Activated naive CD8-positive, alpha-beta T cell treated with anti-CD3 and anti-CD28 coated beads, Interleukin-2, amount 10 ng/mL, durations not matched to agents 7 days and 5 days (primary cell): ENCODE data around the gene ARHGEF37. TPM values are rescaled to one million over a fixed set of nuclear protein-coding genes. Genes with fewer than 3 reads are reported as not detected.

Source experiments
- ATAC-seq: fragments of 150-1000 bp; cut with Tn5 transposase; one replicate; pipeline ENCODE4 v1.10.0; 2021; ENCODE audit warnings: low read depth, moderate library complexity
- POLR2A ChIA-PET: fragments of 350-600 bp; sonication (Branson Sonifier 250); formaldehyde crosslinking; loops from one replicate; lab custom pipeline; 2021; ENCODE audit warnings: antibody characterized with exemption; lab: Charles Lee
- DNase-seq: peaks from one replicate; pipeline ENCODE4 v3.0.0; 2021
- H3K27ac Mint-ChIP-seq: one replicate; pipeline ENCODE4 v1.8.0; 2022; ENCODE audit warnings: mild to moderate bottlenecking, mixed read lengths
- H3K27me3 Mint-ChIP-seq: one replicate; pipeline ENCODE4 v1.8.0; 2022; ENCODE audit warnings: mild to moderate bottlenecking, moderate library complexity, mixed read lengths
- H3K36me3 Mint-ChIP-seq: one replicate; pipeline ENCODE4 v1.8.0; 2021; ENCODE audit warnings: mild to moderate bottlenecking, mixed read lengths
- H3K4me1 Mint-ChIP-seq: one replicate; pipeline ENCODE4 v1.8.0; 2021; ENCODE audit warnings: mixed read lengths
- H3K4me3 Mint-ChIP-seq: one replicate; pipeline ENCODE4 v1.8.0; 2022; ENCODE audit warnings: mild to moderate bottlenecking, moderate library complexity, mixed read lengths
- H3K9me3 Mint-ChIP-seq: one replicate; pipeline ENCODE4 v1.8.0; 2021; ENCODE audit warnings: mixed read lengths
- total RNA-seq, 2 experiments: library from RNA; stranded (reverse); gene quantifications; one replicate each; pipeline ENCODE4 v1.2.3, GENCODE V29; 2021

The ARHGEF37 gene
- total RNA-seq, 2 experiments from 2014 or later: 0.82 to 0.83 TPM

- DNase-seq (no peak), ATAC-seq (no peak)
- Mint-ChIP-seq H3K4me1 (no peaks in the 10 kb centered on the region), H3K27ac (no peak overlapping the region), H3K36me3 (no peaks in the 10 kb centered on the region), H3K27me3 (peaks cover 17% of the 10 kb centered on the region), H3K4me3 (no peak overlapping the region), H3K9me3 (peaks cover 4% of the 10 kb centered on the region)
- POLR2A ChIA-PET: no interaction called here
Observed at GRCh38 chr5:149674686-149675085, 93.4 kb downstream of the ARHGEF37 start.

- Mint-ChIP-seq H3K4me1 (no peaks in the 10 kb centered on the region), H3K9me3 (peaks cover 4% of the 10 kb centered on the region), H3K27me3 (peaks cover 17% of the 10 kb centered on the region), H3K4me3 (no peak overlapping the region), H3K36me3 (no peaks in the 10 kb centered on the region), H3K27ac (no peak overlapping the region)
- no peak for DNase-seq
- ATAC-seq: no peak
- POLR2A ChIA-PET: no interaction called here
Observed at GRCh38 chr5:149675610-149676201, 94.4 kb downstream of the ARHGEF37 start.

GRCh38 chr5:149677731-149678130, 96.4 kb downstream of the ARHGEF37 start:
- DNase-seq (no peak), ATAC-seq (no peak)
- Mint-ChIP-seq H3K9me3 (no peaks in the 10 kb centered on the region), H3K4me3 (no peak overlapping the region), H3K27ac (no peak overlapping the region), H3K4me1 (no peaks in the 10 kb centered on the region), H3K36me3 (no peaks in the 10 kb centered on the region), H3K27me3 (peaks cover 17% of the 10 kb centered on the region)
- POLR2A ChIA-PET: no interaction called here

GRCh38 chr5:149679876-149680809, 98.8 kb downstream of the ARHGEF37 start:
- Mint-ChIP-seq H3K9me3 (no peaks in the 10 kb centered on the region), H3K36me3 (no peaks in the 10 kb centered on the region), H3K27ac (no peak overlapping the region), H3K27me3 (peaks cover 26% of the 10 kb centered on the region), H3K4me3 (no peak overlapping the region), H3K4me1 (no peaks in the 10 kb centered on the region)
- POLR2A ChIA-PET: no interaction called here
- ATAC-seq (no peak), DNase-seq (no peak)

GRCh38 chr5:149680810-149681221, 99.5 kb downstream of the ARHGEF37 start:
- Mint-ChIP-seq H3K9me3 (no peaks in the 10 kb centered on the region), H3K4me3 (no peak overlapping the region), H3K27me3 (peaks cover 26% of the 10 kb centered on the region), H3K27ac (no peak overlapping the region), H3K36me3 (no peaks in the 10 kb centered on the region), H3K4me1 (no peaks in the 10 kb centered on the region)
- POLR2A ChIA-PET: no interaction called here
- no peak for DNase-seq
- no peak for ATAC-seq

GRCh38 chr5:149681252-149681651, 100.0 kb downstream of the ARHGEF37 start:
- H3K4me3 Mint-ChIP-seq: no peak overlapping the region
- POLR2A ChIA-PET: no interaction called here
- no peaks in the 10 kb centered on the region for H3K36me3 Mint-ChIP-seq
- H3K27me3 Mint-ChIP-seq: peaks cover 22% of the 10 kb centered on the region
- no peaks in the 10 kb centered on the region for H3K4me1 Mint-ChIP-seq
- no peaks in the 10 kb centered on the region for H3K9me3 Mint-ChIP-seq
- DNase-seq: no peak
- no peak for ATAC-seq
- no peak overlapping the region for H3K27ac Mint-ChIP-seq

- Mint-ChIP-seq H3K4me3 (no peak overlapping the region), H3K36me3 (no peaks in the 10 kb centered on the region), H3K27me3 (peaks cover 24% of the 10 kb centered on the region), H3K4me1 (no peaks in the 10 kb centered on the region), H3K27ac (no peak overlapping the region), H3K9me3 (no peaks in the 10 kb centered on the region)
- DNase-seq (no peak), ATAC-seq (no peak)
- POLR2A ChIA-PET: no interaction called here
Observed at GRCh38 chr5:149681922-149682321, 100.6 kb downstream of the ARHGEF37 start.

- Mint-ChIP-seq H3K27me3 (peaks cover 26% of the 10 kb centered on the region), H3K4me3 (no peak overlapping the region), H3K9me3 (no peaks in the 10 kb centered on the region), H3K36me3 (no peaks in the 10 kb centered on the region), H3K27ac (no peak overlapping the region), H3K4me1 (no peaks in the 10 kb centered on the region)
- ATAC-seq (no peak), DNase-seq (no peak)
- POLR2A ChIA-PET: no interaction called here
Observed at GRCh38 chr5:149682532-149683075, 101.3 kb downstream of the ARHGEF37 start.

- H3K27me3 Mint-ChIP-seq: peaks cover 37% of the 10 kb centered on the region
- POLR2A ChIA-PET: interaction anchor here (1.0 kb wide), 1 partner anchor 46 kb away, joined by 4 read pairs; the partner anchor contains the start of gene PPARGC1B
- H3K36me3 Mint-ChIP-seq: no peaks in the 10 kb centered on the region
- no peak overlapping the region for H3K4me3 Mint-ChIP-seq
- no peaks in the 10 kb centered on the region for H3K9me3 Mint-ChIP-seq
- no peak for ATAC-seq
- DNase-seq: no peak
- H3K27ac Mint-ChIP-seq: no peak overlapping the region
- no peaks in the 10 kb centered on the region for H3K4me1 Mint-ChIP-seq
Observed at GRCh38 chr5:149683964-149684363, 102.7 kb downstream of the ARHGEF37 start.

- H3K27me3 Mint-ChIP-seq: peaks cover 39% of the 10 kb centered on the region
- no peak overlapping the region for H3K4me3 Mint-ChIP-seq
- DNase-seq (no peak), ATAC-seq (no peak)
- no peaks in the 10 kb centered on the region for H3K36me3 Mint-ChIP-seq
- H3K27ac Mint-ChIP-seq: no peak overlapping the region
- POLR2A ChIA-PET: interaction anchor here (1.0 kb wide), 1 partner anchor 46 kb away, joined by 4 read pairs; the partner anchor contains the start of gene PPARGC1B
- no peaks in the 10 kb centered on the region for H3K9me3 Mint-ChIP-seq
- H3K4me1 Mint-ChIP-seq: no peaks in the 10 kb centered on the region
Observed at GRCh38 chr5:149684371-149684770, 103.1 kb downstream of the ARHGEF37 start.

Other genes with a start within 250 kb of the ARHGEF37 start
- 10 to 100 TPM; 26.1 to 29.7 TPM for gene GRPEL2, start 236.0 kb upstream of the ARHGEF37 start, total RNA-seq
- 10 to 100 TPM; 32.4 to 35.7 TPM for gene PCYOX1L, start 223.5 kb upstream of the ARHGEF37 start, total RNA-seq
- gene IL17B, start 202.2 kb upstream of the ARHGEF37 start, total RNA-seq: not detected
- 100 to 1,000 TPM; 176 to 191 TPM for gene CSNK1A1, start 30.1 kb upstream of the ARHGEF37 start, total RNA-seq
- 1 to 10 TPM; 6.4 to 8.1 TPM for gene PPARGC1B, start 148.8 kb downstream of the ARHGEF37 start, total RNA-seq